IPS DF 4.7 (cell line): ENCODE results near the gene IER2.
"Not testable (repeated sequence)": the region's sequence is repeated elsewhere in the genome, so short reads cannot be mapped to it uniquely, and the experiment has no call there.

ENCODE experiments used
- DNase-seq: peaks from one replicate; pipeline ENCODE4 v3.0.0-alpha.2; 2013; ENCODE audit warnings: low spot score; ENCODE audit errors: extremely low read depth

Gene IER2

DNA sequence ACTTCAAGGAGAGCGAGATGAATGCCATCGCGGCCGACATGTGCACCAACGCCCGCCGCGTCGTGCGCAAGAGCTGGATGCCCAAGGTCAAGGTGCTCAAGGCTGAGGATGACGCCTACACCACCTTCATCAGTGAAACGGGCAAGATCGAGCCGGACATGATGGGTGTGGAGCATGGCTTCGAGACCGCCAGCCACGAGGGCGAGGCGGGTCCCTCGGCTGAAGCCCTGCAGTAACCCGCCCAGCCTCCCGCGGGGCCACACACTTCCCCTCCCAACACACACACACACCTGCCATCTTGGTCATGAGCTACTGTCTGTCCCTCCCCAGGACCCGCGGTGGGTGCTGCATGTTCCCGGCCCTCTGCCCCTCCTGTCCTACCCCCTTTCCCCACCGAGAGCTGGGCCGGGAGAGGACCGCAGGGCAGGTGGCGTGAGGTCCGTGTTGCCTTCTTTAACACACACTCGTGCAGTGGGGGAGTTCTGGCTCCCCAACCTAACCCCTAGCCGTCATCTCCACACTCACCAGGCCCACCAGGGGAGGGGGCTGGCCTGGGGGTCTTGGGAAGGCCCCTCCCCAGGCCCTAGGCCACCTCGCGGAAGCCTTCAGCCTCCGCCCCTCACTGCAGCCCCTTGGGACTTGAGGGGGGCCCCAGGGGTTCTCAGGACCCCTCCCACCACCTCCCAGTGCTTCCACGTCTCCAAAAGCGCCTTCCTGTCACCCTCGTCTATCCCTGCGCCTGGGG, 11.9 kb upstream of the IER2 start:
- no peak for DNase-seq

- no peak for DNase-seq
Measured at GRCh38 chr19:13138916-13139198, 11.4 kb upstream of the IER2 start.

- no peak for DNase-seq
Measured at GRCh38 chr19:13139633-13140311, 10.4 kb upstream of the IER2 start.

DNA sequence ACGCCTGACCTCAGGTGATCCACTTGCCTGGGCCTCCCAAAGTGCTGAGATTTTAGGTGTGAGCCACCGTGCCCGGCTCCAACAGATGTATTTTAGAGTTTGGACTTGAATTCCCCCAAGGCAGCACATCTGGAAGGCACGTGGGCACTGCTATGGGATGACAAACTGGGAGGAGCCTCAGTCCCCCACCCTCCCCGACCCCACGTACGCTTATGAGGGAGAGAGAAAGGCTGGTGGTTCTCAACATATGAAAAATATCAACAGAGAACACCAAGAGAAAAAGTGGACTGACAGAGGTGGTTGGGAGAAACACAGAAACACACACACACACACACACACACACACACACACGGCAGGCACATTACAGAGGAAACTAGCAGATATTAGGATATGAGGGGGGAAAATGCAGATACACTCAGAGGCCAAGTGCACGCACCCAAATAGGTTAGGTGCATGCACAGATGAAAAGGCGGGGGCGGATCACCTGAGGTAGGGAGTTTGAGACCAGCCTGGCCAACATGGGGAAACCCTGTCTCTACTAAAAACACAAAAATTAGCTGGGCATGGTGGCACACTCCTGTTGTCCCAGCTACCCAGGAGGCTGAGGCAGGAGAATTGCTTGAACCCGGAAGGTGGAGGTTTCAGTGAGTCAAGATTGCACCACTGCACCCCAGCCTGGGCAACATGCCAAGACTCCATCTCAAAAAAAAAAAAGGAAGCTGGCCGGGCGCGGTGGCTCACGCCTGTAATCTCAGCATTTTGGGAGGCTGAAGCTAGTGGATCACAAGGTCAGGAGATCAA, 3.2 kb upstream of the IER2 start:
- no peak for DNase-seq

- not testable (repeated sequence) for DNase-seq
Measured at GRCh38 chr19:13149173-13149627, 1.0 kb upstream of the IER2 start.

- no peak for DNase-seq
Measured at GRCh38 chr19:13149628-13150186, 504 bp upstream of the IER2 start.

GRCh38 chr19:13150931-13151604, 857 bp downstream of the IER2 start:
- no peak for DNase-seq

- no peak for DNase-seq
Measured at GRCh38 chr19:13151605-13152355, 1.6 kb downstream of the IER2 start.

DNA sequence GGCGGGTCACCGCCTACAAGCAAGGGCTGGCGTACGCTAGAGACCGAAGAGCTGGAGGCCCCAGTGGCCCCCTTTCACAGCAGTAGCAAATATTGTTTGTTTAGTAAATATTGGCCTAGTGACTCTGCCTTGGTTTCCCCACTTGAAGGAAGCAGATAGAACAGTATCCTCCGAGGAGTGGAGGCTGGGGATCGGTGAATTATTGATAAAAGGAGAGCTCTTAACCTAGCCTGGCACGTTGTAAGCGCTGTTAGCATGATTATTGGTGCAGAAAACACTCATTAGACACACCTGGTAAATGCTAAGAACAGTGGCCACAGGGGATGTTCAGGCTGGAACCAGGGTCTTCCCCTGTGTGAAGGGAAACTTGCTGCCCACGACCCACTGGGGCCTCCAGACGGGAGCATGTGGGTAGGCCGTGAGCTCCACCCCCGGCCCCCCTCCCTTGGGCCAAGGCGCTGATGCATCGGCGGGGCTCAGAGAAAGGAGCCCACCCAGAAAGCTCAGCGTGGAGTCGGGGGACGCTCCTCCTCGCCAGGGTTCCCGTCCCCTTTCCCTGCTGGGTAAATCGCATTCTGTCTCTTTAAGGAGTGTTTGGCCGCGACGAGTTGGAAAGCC, 2.3 kb downstream of the IER2 start:
- DNase-seq: no peak

GRCh38 chr19:13152974-13153568, 2.9 kb downstream of the IER2 start:
- no peak for DNase-seq

DNA sequence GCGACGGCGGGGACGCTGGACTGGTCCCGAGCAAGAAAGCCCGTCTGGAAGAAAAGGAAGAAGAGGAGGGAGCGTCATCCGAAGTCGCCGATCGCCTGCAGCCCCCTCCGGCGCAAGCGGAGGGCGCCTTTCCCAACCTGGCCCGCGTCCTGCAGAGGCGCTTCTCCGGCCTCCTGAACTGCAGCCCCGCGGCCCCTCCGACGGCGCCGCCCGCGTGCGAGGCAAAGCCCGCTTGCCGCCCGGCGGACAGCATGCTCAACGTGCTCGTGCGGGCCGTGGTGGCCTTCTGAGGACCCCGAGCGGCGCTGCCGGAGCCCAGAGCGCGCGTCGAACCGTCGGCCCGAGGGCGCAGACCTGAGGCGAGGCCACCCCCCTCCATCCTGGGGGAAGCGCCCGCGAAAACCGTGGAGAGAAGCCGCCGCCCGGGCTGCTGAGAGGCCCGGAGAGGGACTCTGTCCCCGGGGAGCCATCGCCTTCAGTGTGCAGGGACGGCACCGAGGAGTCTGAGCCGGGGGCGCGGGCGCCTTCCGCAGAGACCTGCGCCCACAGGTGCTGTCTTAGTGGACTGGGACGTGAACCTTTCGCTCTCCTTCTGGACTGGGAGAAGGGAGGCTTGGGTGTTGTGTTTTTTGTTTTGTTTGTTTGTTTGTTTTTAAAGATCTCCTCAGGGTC, 3.5 kb downstream of the IER2 start:
- no peak for DNase-seq

GRCh38 chr19:13154241-13154778, 4.1 kb downstream of the IER2 start:
- no peak for DNase-seq

- DNase-seq: no peak
Measured at GRCh38 chr19:13154911-13155471, 4.8 kb downstream of the IER2 start.

DNA sequence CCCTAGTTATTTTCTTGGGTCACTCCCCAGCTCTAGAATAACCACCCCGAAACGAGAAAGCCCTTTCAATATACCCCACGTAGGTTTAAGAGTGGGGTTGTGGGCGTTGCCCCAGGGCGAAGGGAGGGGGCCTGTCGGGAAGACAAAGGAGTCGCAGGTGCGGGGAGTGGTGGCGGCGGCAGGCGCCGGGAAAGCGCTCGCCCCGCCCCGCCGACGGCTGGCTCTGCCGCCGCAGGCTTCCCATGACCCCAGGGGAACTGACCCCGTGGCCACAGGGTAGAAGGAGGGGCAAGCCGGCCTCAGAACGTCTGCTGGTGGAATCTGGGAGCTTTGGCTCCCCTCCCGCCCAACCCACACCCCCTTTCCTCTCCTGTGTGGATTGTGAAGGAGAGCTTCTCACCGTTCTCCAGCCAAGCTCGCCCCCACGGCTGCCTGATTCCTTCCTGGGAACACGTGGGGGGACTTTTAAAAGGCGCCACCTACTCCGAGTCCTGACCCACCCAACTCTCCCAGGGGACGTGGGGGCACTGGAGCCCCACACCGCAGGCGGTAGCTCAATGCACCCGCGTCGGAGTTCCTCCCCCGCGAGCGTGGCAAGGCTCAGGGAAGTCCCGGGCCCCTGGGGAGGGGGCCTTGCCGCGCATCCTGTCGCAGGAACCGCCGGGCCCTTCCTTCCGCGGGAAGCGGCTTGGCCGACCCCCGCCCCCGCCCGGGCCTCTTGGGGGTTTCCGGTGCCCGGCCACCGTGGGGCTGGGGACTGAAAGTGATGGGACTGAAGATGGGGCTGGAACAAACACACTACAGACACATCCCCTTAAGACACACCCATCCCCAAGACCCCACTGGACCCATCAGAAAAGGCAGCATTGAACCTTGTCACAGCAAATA, 5.5 kb downstream of the IER2 start:
- no peak for DNase-seq

DNA sequence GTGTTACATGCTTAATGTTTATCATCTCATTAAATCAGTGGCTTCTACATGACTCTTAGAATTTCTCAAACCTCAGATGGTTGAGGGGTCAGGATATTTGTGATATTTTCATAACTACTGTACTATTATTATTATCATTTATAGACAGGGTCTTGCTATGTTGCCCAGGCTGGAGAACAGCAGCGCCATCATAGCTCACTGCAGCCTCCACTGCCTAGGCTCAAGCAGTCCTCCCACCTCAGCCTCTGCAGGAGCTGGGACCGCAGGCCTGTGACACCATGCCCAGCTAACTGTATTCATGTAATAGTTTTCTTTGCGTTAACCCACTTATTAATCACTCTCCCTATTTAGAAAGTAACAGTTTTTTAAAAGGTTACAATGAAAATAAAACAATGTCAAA, 9.5 kb downstream of the IER2 start:
- no peak for DNase-seq

- DNase-seq: no peak
Measured at GRCh38 chr19:13160557-13160956, 10.3 kb downstream of the IER2 start.

DNA sequence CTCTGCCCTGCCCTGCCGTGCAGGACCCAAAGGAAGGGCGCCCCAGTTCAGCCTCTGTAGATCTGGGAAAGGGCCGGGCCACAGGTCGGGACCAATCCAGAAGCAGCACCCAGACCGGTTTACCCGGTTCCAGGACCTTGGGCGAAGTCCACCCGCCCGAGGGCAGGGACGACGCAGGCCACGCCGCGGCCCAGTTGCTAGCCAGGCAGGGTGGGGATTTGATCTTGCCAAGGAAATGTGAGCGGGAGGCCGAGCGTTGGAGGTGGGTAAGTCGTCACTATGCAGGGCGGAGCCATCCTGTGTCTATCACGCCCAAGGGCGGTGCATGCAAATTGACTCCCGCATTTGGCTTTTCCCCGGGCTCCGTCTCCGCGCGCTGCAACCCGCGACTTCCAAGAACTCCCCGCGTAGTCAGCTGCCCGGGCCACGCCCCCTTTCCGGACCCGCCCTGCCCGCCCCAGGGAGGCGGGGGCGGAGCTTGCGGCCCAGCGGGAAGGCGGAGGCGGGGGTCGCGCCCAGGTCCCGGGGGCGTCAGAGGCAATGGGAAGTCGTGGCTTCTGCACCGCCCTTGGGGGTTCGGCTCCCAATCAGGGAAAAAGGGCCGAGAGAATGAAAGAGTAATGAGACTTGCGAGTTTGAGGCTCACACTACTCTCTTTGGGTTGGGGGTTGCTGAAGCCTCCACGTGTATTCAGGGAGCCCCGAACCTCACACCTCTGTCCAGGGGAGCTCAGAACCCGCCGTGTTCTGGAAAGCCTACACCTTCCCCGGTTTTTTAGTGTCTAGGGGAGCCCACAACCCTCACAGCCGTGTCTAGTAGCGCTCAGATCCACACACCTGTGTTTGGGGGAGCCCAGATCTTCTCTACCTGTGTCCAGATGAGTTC, 12.8 kb downstream of the IER2 start:
- DNase-seq: no peak
